Stimulated activated CD4-positive, alpha-beta T cell treated with anti-CD3 and anti-CD28 coated beads, Interleukin-1b, Interleukin-23, amount 100 ng/mL, for 48 hours (primary cell): ENCODE measurements around the gene SYNJ2.

ENCODE experiments used
- DNase-seq: peaks from one replicate; pipeline ENCODE4 v3.0.0-alpha.2; 2020

Gene SYNJ2

DNA sequence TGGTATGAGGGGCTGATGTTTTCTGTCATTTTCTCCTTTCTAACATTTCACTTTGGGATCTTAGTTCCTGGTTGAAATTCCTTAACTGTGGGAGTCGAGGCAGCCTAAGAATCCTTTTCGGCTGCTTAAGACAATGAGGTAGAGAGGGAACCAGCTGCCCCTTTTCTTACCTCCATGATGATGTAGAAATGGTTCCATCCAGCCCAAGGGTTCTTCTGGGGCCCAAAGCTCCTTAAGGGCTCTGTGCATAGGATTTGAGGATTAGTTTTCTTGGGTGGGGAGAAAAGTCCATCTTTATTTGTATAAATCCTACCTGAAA lies 33.5 kb downstream of the SYNJ2 start:
- no peak for DNase-seq

DNA sequence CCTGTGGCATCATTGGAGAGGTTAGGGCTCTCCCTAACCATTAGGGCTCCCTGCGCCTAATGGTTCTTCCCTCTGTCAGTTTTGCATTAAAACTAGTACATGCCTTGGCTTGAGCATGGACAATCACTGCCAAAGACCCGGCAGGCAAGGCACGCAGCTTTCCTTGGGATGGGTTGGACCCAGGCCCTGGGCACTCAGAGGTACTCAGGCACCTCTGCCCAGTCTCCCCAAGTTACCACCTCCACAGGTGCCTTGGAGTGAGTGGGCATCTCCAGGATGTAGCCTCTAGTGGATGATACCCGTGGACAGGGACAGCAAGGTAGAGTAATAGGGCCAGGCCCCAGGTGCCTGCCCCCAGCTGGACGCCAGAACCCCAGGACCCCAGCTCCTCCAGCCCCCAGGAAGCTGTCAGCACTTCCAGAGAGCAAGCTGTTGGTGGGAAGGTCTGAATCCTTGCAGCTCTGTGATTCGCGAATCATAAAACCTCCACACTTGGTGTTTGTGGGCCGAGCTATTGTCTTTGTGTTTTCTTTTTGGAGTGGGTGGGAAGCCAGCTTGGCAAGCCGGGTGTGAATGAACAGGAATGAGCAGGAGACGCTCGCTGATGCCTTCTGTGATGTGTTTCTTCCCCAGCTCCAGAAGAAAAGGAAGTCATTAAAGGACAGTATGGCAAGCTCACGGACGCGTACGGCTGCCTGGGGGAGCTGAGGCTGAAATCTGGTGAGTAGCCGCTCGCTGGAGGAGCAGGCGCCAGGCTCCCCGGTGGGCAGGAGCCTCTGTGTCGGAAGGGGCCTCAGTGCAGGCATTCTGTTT lies 35.1 kb downstream of the SYNJ2 start:
- no peak for DNase-seq

DNA sequence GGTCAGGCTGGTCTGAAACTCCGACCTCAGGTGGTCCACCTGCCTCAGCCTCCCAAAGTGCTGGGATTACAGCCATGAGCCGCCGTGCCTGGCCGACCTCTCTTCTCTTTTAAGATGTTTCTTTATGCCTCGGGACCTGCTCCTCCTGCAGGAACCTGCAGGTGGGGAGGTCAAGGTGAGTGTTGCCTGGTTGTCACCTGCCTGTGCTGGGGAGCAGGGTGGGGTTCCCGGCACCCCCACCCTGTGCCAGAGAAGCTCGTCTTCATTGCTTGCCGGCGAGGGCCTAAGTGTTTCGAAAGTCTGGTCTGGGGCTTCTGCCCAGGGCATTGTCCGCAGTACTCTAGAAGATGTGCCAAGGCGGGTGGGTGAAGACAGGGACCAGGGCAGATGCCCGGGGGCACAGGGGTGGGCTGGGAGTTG lies 36.0 kb downstream of the SYNJ2 start:
- no peak for DNase-seq

DNA sequence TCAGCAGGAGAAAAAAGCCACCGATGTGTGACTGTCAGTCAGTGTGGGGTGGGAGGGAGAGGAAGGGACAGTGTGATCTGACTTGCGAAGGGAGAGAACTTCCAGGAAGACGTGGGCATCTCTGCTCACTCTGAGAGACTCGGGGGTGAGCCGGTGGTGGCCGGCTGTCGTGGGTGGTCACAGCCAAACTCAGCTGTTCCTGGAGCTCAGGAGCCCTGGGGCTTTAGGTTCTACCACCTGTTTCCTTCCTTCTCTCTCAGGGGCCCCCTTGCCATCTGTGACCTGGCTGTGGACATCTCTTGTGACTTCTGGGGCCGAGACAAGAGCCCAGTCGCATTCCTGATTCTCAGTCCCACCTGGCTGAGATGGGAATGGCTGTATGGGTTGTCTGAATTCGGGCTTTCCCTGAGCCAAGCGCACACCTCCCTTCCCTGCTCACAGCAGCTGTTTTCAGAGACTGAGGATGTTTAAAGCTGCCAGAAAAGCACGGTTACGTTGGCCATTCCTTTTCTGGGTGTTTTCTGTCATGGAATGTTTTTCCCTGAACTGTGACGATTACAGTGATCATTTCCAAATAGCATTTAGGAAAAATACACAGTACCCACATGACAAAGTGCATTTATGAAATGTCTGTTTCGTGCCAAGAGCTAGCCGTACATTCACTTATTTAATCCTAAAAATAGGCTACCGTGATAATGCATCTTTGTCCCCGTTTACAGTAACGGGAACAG lies 36.5 kb downstream of the SYNJ2 start:
- no peak for DNase-seq

DNA sequence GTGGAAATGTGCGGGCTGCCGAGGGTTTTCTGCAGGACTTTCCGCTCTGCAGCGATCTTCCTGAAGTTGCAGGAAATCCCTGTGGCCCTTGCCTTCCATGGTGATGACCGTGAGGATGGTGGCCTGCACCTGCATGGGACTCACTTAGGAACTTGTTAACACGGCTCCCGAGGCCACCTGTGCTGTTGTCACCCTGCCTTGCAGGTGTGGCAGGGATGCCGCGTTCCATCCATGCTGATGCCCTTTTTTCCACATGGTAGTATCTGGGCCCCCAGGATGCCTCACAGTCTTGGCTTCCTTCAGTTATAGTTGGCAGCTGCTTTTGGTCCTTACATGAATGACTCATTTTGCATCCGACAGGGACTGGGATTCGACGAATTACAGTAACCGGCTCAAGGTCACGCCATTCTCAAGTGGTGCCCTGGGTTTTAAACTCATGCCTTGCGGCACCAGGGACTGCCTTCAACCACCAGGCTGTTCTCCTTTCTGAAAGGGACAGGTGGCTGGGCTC lies 37.2 kb downstream of the SYNJ2 start:
- DNase-seq, result no peak

DNA sequence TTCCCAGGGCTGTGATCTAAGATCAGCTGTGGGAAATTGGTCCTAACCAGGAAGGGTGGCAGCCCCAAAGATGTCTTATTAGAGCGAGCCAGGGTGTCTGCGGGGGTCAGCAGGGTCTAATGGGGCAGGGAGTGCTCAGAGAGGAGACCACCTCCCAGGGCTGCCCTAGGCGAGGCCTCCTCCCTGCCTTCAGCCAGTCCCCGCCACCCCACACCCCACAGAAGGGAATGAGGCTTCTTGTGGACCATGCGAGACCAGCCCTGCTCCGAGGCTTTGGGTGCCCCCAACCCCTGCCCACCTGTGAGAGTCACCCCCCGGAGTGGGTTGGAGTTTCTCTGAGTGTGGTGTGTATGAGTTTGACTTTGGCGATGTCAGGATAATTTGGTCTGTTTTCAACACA lies 37.8 kb downstream of the SYNJ2 start:
- no peak for DNase-seq

DNA sequence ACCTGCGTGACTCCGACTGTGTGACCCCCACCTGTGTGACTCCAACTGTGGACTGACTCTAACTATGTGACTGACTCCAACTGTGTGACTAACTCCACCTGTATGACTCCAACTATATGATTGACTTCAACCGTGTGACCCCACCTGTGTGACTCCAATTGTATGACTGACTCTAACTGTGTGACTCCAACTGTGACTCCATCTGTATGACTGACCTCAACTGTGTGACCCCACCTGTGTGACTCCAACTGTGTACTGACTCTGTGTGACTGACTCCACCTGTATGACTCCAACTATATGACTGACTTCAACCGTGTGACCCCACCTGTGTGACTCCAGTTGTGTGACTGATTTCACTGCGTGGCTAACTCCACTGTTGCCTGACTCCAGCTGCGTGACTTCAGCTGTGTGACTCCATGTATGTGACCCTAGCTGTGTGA lies 38.6 kb downstream of the SYNJ2 start:
- DNase-seq, result peak; percentile 61

DNA sequence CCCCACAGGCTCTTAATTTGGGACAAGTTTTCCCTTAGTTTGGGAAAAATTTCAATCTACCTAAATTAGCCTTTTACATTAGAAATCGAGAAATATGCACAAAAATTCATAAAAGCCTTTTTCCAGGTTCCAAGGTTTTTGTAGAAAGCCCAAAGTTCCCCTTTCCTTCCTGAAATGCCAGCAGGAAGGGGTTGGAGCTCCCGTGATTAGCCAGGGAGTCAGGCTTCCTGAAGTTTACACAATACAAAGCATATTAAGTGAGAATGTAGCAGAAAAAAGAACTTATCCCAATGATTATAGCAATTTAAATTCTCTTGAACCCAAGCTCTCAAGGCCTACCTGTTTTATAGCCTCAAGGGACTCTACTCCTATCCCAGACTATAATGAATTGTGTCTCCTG lies 39.1 kb downstream of the SYNJ2 start:
- DNase-seq, result no peak

GRCh38 chr6:158021376-158021775 lies 39.7 kb downstream of the SYNJ2 start:
- no peak for DNase-seq

DNA sequence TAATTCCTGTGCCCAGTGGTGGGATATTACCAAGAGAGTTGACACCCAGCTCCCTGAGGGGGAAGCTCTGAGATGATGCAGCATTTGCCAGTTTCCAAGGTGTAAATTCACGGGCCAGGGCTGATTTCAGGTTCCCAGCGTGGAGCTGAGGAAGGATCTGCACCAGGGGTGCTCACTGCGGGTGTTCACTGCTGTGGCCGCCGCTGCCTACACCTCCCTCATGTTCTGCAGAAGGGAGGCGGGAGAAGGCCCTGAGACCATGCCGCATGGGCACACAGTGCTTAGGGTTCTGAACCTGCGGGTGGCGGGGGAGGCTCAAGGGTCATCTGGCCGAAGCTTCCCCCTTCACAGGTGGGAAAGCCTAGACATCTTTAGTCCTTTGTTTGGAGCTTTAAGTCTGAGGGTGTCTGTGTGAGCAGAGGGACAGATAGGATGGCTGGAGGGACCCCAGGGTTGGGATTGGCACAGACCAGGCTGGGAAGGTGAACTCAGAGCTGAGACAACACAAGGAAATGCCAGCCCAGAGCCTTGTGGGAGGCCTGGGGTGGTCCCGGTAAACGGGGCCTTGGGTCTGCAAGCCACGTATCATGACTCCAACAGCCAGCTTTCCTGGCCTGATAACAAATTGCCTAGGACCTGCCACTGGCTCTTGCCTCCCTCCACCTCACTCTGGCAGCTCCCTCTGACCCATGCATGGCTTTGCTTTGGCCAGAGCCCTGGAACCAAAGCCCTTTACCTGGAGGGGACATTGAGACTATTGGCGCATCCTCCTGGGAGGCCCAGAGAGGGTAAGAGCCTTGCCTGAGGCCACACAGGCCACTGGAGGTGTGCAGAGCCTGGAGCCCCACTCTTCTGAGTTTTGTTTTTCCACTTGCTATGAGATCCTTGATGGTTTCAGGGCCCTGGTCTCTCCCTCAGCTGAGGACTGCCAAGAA lies 40.4 kb downstream of the SYNJ2 start:
- DNase-seq, result no peak

- DNase-seq, result no peak
Measured at GRCh38 chr6:158022749-158023596, 41.3 kb downstream of the SYNJ2 start.

- DNase-seq, result no peak
Measured at GRCh38 chr6:158023597-158023939, 41.9 kb downstream of the SYNJ2 start.

DNA sequence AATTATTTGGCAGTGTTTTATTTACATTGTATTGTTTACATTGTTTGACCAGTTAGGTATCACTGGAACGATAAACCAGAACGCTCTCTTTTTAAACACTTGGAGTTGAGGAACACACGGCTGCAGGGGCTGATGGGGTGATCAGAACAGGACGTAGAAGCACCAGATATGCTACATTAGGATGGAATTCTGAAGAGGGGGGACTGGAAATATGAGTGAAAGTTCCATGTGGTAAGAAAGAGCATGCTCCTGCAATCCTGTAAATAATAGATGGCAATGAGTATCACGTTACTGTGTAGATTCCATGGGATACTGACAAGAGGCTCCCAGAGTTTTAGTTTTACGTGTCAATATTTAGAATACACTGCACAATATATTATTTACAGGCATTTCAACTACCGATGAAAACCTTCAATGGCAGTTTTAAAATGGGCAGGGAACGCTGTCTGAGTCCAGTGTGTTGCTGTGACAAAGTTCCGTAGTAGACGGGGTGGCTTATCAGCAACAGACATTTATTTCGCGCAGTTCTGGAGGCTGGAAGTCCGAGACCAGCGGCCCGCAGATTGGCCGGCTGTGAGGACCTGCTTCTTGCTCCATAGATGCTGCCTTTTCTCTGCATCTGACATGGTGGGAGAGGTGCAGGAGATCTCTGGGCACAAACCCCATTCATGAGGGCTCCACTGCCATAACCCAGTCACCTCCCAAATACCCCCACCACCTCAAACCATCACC lies 43.1 kb downstream of the SYNJ2 start:
- no peak for DNase-seq

DNA sequence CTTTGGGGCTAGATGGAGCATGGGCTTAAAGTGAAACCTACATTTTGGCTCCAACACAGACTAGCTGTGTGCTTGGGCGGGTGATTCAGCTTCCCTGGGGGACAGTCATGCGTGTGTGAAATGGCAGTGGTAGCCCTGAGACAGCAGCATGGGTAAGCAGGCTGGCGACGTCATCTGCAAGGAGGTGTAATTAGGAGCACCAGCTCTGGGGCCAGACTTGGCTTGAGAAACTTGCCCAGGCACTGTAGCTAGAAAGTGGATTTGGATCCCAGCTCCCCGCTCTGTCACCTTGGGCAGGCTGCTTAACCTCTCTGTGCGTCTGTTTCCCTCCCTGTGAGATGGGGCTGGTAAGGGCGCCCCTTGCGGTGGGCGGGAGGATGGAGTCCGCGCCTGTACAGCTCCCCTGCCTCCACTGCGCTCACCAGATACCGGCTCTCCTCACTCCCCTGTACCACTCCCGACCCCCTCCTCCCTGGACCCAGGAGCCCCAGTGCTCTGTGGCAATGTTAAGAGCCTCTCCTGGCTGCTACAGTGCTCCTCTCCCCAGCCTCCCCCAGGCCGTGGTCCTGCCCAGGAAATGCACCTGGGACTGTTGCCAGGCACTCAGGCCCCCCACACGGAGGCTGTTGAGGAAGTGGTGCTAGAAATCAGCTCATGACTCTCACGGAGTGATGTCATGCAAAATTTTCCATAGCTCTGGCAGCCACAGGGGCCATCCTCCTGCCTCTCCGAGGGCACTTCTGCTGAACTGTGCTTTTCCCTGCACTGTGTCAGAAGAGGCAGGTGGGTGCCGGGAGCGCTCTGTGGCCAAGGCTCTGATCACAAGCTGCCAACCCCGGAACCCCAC lies 44.6 kb downstream of the SYNJ2 start:
- peak; percentile 90 for DNase-seq

DNA sequence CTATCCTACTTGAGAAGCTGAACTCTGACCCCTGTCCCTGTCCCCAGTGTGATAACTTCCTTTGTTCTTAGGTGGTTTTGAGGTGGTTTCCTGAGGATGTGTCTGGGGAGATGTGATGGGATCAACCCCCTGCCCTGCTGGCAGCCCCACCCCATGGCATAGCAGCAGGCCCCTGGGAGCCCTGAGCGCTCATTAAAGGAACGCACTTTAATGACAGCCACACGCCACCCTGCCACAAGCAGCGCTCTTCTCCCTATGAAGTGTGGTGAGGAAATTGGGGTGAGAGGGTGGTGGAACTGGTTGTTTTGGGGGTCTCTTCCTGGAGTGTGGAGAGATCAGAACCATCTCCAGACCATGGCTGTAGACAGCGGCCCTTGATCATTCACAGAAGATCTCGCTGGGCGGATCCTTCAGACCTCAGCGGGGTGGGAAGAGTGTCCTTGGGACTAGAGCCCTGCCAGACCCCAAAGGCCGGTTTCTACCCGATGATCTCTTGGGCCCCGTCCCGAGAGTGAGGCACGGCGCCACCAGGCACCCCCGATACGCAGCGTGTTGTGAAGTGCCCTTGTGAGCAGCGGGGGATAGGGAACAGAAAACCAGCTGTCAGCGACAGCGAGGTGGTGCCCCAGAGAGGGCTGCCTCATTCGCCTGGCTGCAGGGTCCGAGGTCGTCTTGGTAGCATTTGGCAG lies 45.4 kb downstream of the SYNJ2 start:
- DNase-seq, result no peak

DNA sequence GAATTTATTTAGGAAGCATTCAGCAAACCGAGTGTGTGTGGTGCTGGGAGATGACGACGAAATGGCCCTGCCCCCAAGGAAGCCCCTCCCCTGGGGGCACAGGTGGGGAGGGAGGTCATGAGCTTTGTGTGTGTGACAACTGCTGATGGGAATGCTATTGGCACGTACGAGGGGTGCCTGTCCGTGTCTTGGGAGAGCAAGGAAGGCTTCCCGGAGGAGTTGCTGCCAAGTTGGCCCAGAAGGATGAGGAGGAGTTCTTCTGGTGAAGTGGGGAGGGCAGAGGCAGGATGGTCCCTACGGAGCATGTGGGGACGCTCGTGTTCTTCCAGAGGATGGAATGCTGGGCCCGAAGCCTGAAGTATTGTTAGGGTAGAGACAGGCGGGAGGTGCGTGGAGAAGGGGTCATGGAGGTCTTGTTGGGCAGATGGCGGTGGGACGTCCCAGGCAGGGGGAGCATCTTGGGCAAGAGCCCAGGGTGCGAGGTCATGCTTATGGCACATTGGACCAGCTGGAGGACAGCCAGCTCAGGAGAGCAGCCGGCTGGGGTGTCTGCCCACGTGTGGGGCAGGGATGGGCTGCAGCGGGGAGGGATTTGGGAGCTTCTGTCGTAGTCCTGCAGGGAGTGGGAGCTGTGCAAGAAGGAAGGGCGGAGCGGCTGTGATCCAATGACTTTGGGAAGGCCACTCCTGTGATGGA lies 46.1 kb downstream of the SYNJ2 start:
- no peak for DNase-seq

GRCh38 chr6:158028421-158028820 lies 46.8 kb downstream of the SYNJ2 start:
- DNase-seq, result no peak

- no peak for DNase-seq
Measured at GRCh38 chr6:158028876-158029275, 47.2 kb downstream of the SYNJ2 start.

- DNase-seq, result no peak
Measured at GRCh38 chr6:158029668-158030230, 48.1 kb downstream of the SYNJ2 start.
